Thymus (tissue), 11 donors: ENCODE measurements around the gene PLIN5. TPM values are rescaled to one million over a fixed set of nuclear protein-coding genes. Genes with fewer than 3 reads are reported as not detected.

Experiments
- DNase-seq, 9 donors: peaks; one replicate each; pipeline ENCODE4 v3.0.0-alpha.2; 2013; ENCODE audit warnings: low spot score in 9 of 9, low read depth in 6 of 9, missing footprints in 1 of 9
- H3K27ac ChIP-seq, 2 donors: one replicate each; pipeline ENCODE4 v1.5.1; 2013; ENCODE audit warnings: control low read depth in 1 of 2, low read depth in 1 of 2, low read length in 1 of 2, mild to moderate bottlenecking in 1 of 2, moderate library complexity in 1 of 2
- H3K27me3 ChIP-seq, 2 donors: one replicate each; pipeline ENCODE4 v1.5.1; 2013; ENCODE audit warnings: low read length in 1 of 2; ENCODE audit not compliant: control insufficient read depth in 2 of 2, insufficient read depth in 1 of 2
- H3K36me3 ChIP-seq, 2 donors: one replicate each; pipeline ENCODE4 v1.5.1; 2013; ENCODE audit warnings: low read length in 1 of 2, mild to moderate bottlenecking in 1 of 2, moderate library complexity in 1 of 2; ENCODE audit not compliant: control insufficient read depth in 2 of 2, insufficient read depth in 2 of 2
- H3K4me1 ChIP-seq, 2 donors: one replicate each; pipeline ENCODE4 v1.5.1; 2013; ENCODE audit warnings: low read length in 2 of 2; ENCODE audit not compliant: control insufficient read depth in 2 of 2, insufficient read depth in 2 of 2
- H3K4me3 ChIP-seq, 2 donors: one replicate each; pipeline ENCODE4 v1.5.1; 2013; ENCODE audit warnings: low read length in 2 of 2, control low read depth in 1 of 2, mild to moderate bottlenecking in 1 of 2
- H3K9me3 ChIP-seq, 2 donors: one replicate each; pipeline ENCODE4 v1.5.1; 2013; ENCODE audit warnings: low read length in 1 of 2, mild to moderate bottlenecking in 1 of 2; ENCODE audit not compliant: control insufficient read depth in 2 of 2, insufficient read depth in 1 of 2
- WGBS: extraction: QIAGEN DNeasy Blood & Tissue Kit; methylation state at CpG from one replicate; pipeline ENCODE4 v1.1.7; 2013; 5-methylcytosine and 5-hydroxymethylcytosine counted together
- polyA plus RNA-seq: library from polyadenylated mRNA; stranded (reverse); fragments of 200-250 nt; gene quantifications from one replicate; pipeline ENCODE4 v1.2.3, GENCODE V29; 2013
- total RNA-seq: library from RNA; stranded (reverse); fragments of 120-200 nt; gene quantifications from one replicate; pipeline ENCODE4 v1.2.4, GENCODE V29; 2013
- donor health status: healthy.

PLIN5 gene
- total and polyA plus RNA-seq, 2 donors = 1.2 to 12.3 TPM

- no peaks in the 10 kb centered on the region for H3K9me3 ChIP-seq
- no peak for DNase-seq
- H3K27me3 ChIP-seq = peaks cover 4 to 21% of the 10 kb centered on the region in 2 donors
- WGBS = 91% methylated on average over 3 of the region's 3 CpGs
- H3K4me1 ChIP-seq = peaks cover 0 to 10% of the 10 kb centered on the region in 2 donors
- no peak overlapping the region for H3K4me3 ChIP-seq
- no peak overlapping the region for H3K27ac ChIP-seq
- H3K36me3 ChIP-seq = no peaks in the 10 kb centered on the region
These were observed 4.2 kb upstream of the PLIN5 start for GRCh38 chr19:4539169-4539692.

DNA sequence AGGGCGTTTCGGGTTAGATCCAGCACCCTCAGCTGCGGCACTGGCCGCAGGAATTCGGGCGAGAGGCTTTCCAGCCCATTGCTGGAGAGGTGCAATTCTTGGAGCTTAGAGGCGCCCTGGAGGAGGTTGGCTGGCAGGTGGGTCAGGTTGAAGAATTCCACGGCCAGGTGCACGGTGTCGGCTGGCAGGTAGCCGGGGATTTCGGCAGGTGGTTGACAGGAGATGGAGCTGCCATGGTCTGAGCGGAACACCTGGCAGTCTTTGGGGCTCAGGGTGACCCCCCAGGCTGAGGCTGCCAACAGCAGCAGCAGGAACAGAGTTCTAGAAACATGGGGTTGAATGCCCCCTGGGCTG, 3.6 kb upstream of the PLIN5 start:
- Histone ChIP-seq H3K4me1 (peaks cover 0 to 10% of the 10 kb centered on the region in 2 donors), H3K36me3 (no peaks in the 10 kb centered on the region), H3K9me3 (no peaks in the 10 kb centered on the region), H3K4me3 (no peak overlapping the region), H3K27me3 (peaks cover 4 to 27% of the 10 kb centered on the region in 2 donors), H3K27ac (no peak overlapping the region)
- WGBS = 98% methylated on average over 13 of the region's 13 CpGs
- no peak for DNase-seq

DNA sequence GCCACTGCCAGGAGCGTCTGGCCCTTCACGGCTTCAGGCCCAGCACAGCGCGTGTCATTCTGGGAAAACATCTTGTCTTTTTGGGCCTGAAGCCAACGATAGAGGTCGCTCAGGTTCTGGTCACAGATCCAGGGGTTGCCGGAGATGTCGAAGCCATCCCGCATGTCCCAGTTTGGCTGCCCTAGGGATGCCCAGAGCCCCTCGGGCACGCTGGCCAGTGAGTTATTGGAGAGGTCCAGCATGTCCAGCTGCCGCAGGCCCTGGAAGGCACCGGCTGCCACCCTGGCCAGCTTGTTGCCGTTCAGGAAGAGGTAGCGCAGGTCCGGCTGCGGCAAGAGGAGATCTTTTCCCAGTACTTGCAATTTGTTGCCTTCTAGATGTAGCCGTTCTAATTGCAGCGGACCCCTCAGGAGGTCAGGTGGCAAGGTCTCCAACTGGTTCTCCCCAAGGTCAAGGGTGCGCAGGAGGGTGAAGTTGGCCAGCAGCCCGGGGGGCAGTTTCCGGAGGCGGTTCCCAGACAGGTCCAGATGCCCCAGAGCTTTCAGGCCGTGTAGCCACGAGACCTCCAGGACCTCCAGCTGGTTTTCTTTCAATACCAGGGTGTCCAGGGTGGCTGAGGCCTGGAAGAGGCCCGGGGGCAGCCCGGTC, 3.1 kb upstream of the PLIN5 start:
- peaks cover 4 to 28% of the 10 kb centered on the region in 2 donors for H3K27me3 ChIP-seq
- H3K27ac ChIP-seq = no peak overlapping the region
- WGBS = 96% methylated on average over 27 of the region's 27 CpGs
- H3K36me3 ChIP-seq = no peaks in the 10 kb centered on the region
- no peak for DNase-seq
- peaks cover 0 to 10% of the 10 kb centered on the region in 2 donors for H3K4me1 ChIP-seq
- H3K9me3 ChIP-seq = no peaks in the 10 kb centered on the region
- no peak overlapping the region for H3K4me3 ChIP-seq

DNA sequence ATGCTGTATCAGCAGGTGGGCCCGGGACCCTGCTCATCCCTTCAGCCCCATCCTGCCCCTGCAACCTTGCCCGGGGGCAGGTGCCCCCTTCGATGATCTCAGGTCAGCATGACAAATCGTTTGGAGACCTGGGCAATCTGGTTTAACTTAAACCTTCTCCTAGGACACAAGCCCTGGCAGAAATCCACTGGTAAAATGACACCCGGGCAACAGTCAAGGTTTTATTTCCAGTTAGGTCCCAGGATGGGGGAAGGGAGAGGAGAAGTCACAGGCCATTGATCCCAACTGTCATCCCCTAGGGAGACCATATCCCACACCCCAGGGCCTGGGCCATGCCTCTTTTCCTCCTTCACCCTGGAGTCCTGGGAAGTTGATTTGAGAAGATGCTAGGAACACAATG, 1.8 kb upstream of the PLIN5 start:
- Histone ChIP-seq H3K27ac (no peak overlapping the region), H3K4me1 (peaks cover 0 to 10% of the 10 kb centered on the region in 2 donors), H3K9me3 (no peaks in the 10 kb centered on the region), H3K36me3 (no peaks in the 10 kb centered on the region), H3K27me3 (peaks cover 4 to 28% of the 10 kb centered on the region in 2 donors), H3K4me3 (no peak overlapping the region)
- 91% methylated on average over 5 of the region's 5 CpGs for WGBS
- no peak for DNase-seq

GRCh38 chr19:4533835-4534424, 1.1 kb downstream of the PLIN5 start:
- H3K36me3 ChIP-seq = no peaks in the 10 kb centered on the region
- peaks cover 4 to 35% of the 10 kb centered on the region in 2 donors for H3K27me3 ChIP-seq
- no peaks in the 10 kb centered on the region for H3K9me3 ChIP-seq
- DNase-seq = no peak
- H3K4me1 ChIP-seq = peaks cover 0 to 6% of the 10 kb centered on the region in 2 donors
- WGBS = 89% methylated on average over 9 of the region's 9 CpGs
- H3K4me3 ChIP-seq = no peak overlapping the region
- no peak overlapping the region for H3K27ac ChIP-seq

- 92% methylated on average over 9 of the region's 9 CpGs for WGBS
These were observed 1.7 kb downstream of the PLIN5 start for GRCh38 chr19:4533334-4533733.

GRCh38 chr19:4531562-4532165, 3.4 kb downstream of the PLIN5 start:
- H3K9me3 ChIP-seq = no peaks in the 10 kb centered on the region
- WGBS = 49% methylated on average over 28 of the region's 28 CpGs
- peaks cover 4 to 35% of the 10 kb centered on the region in 2 donors for H3K27me3 ChIP-seq
- H3K27ac ChIP-seq = no peak overlapping the region
- no peak for DNase-seq
- H3K4me1 ChIP-seq = peaks cover 0 to 6% of the 10 kb centered on the region in 2 donors
- no peak overlapping the region for H3K4me3 ChIP-seq
- H3K36me3 ChIP-seq = no peaks in the 10 kb centered on the region

More at GRCh38 chr19:4533334-4533733, 1.7 kb downstream of the PLIN5 start:
- Histone ChIP-seq H3K27me3 (peaks cover 4 to 35% of the 10 kb centered on the region in 2 donors), H3K36me3 (no peaks in the 10 kb centered on the region), H3K9me3 (no peaks in the 10 kb centered on the region), H3K27ac (no peak overlapping the region), H3K4me1 (peaks cover 0 to 6% of the 10 kb centered on the region in 2 donors), H3K4me3 (no peak overlapping the region)
- no peak for DNase-seq

GRCh38 chr19:4529924-4530522, 5.0 kb downstream of the PLIN5 start:
- H3K27ac ChIP-seq = no peak overlapping the region
- H3K4me3 ChIP-seq = no peak overlapping the region
- H3K9me3 ChIP-seq = no peaks in the 10 kb centered on the region
- H3K4me1 ChIP-seq = peaks cover 0 to under 1% of the 10 kb centered on the region in 2 donors
- H3K27me3 ChIP-seq = peaks cover under 1 to 22% of the 10 kb centered on the region in 2 donors
- no peak for DNase-seq
- 90% methylated on average over 14 of the region's 14 CpGs for WGBS
- no peaks in the 10 kb centered on the region for H3K36me3 ChIP-seq

GRCh38 chr19:4528843-4529242, 6.2 kb downstream of the PLIN5 start:
- 93% methylated on average over 15 of the region's 15 CpGs for WGBS
- H3K4me1 ChIP-seq = no peaks in the 10 kb centered on the region
- DNase-seq = no peak

More at GRCh38 chr19:4528843-4529242, 6.2 kb downstream of the PLIN5 start:
- no peak overlapping the region for H3K27ac ChIP-seq
- H3K27me3 ChIP-seq = peaks cover 0 to 10% of the 10 kb centered on the region in 2 donors
- H3K36me3 ChIP-seq = no peaks in the 10 kb centered on the region
- H3K4me3 ChIP-seq = no peak overlapping the region
- no peaks in the 10 kb centered on the region for H3K9me3 ChIP-seq
